Endothelial cell of umbilical vein (primary cell): ENCODE results near the gene MT1B. TPM values are rescaled to one million over a fixed set of nuclear protein-coding genes. Genes with fewer than 3 reads are reported as not detected.

Experiments used
- BruUV-seq: library from RNA; stranded (reverse); fragments of 400-500 nt; replicated peaks from 2 replicates; lab custom pipeline; 2021; lab: Mats Ljungman, UMichigan
- CTCF ChIA-PET: fragments of 300-600, 350-600 bp; sonication (Branson Sonifier 250); formaldehyde crosslinking; loops from one replicate; lab custom pipeline; 2021; ENCODE audit warnings: antibody characterized with exemption, inconsistent platforms; lab: Charles Lee
- POLR2A ChIA-PET: fragments of 300-600, 350-600 bp; sonication (Branson Sonifier 250); formaldehyde crosslinking; loops from one replicate; lab custom pipeline; 2021; ENCODE audit warnings: antibody characterized with exemption, inconsistent platforms; lab: Charles Lee
- DNase-seq: peaks from one replicate; pipeline ENCODE4 v3.0.0-alpha.2; 2011; ENCODE audit warnings: low read depth, low spot score
- FAIRE-seq: peaks from 2 replicates; lab custom pipeline; 2011; peaks lifted over from hg19 to GRCh38; lab: Jason Lieb, UNC
- H2AFZ ChIP-seq: 2 replicates; pipeline ENCODE4 v1.6.0; 2012; ENCODE audit warnings: low read depth, low read length, control low read depth, inconsistent platforms
- H3K27ac ChIP-seq: 2 replicates; pipeline ENCODE4 v1.5.1; 2011; ENCODE audit warnings: low read depth, mild to moderate bottlenecking, control low read depth, low read length, moderate library complexity; ENCODE audit not compliant: insufficient read depth
- H3K27me3 ChIP-seq, 2 experiments: 2 replicates each; pipeline versions ENCODE4 v1.6.0 to v1.6.1; 2011; ENCODE audit warnings: low read length in 2 of 2, mixed read lengths in 1 of 2; ENCODE audit not compliant: control insufficient read depth in 2 of 2, insufficient read depth in 2 of 2
- H3K36me3 ChIP-seq, 2 experiments: 2 replicates in 1 of 2; 3 replicates in 1 of 2; pipeline ENCODE4 v1.5.1; 2011; ENCODE audit warnings: low read length in 2 of 2, mild to moderate bottlenecking in 1 of 2, moderate library complexity in 1 of 2; ENCODE audit not compliant: control insufficient read depth in 2 of 2, insufficient read depth in 2 of 2; ENCODE audit errors: extremely low read depth in 1 of 2
- H3K4me1 ChIP-seq: 3 replicates; pipeline ENCODE4 v1.5.1; 2011; ENCODE audit warnings: mild to moderate bottlenecking, low read length; ENCODE audit not compliant: control insufficient read depth, insufficient read depth; ENCODE audit errors: extremely low read depth
- H3K4me2 ChIP-seq: 2 replicates; pipeline ENCODE4 v1.6.1; 2011; ENCODE audit warnings: low read length, control low read depth, mixed read lengths; ENCODE audit not compliant: insufficient read depth
- H3K4me3 ChIP-seq, 3 experiments: fragments of 200-600 bp in 1 of 3; sonication (generic), shearing (Covaris generic) in 1 of 3; replicated peaks in 1 of 3; 2 replicates each; pipeline ENCODE4 v1.5.1; 2011 to 2016; ENCODE audit warnings: control low read depth in 3 of 3, low read length in 3 of 3, mild to moderate bottlenecking in 2 of 3, inconsistent platforms in 1 of 3, low read depth in 1 of 3, moderate library complexity in 1 of 3; ENCODE audit not compliant: insufficient read depth in 1 of 3
- H3K79me2 ChIP-seq: 2 replicates; pipeline ENCODE4 v1.6.0; 2012; ENCODE audit warnings: low read length, inconsistent platforms; ENCODE audit not compliant: control insufficient read depth, insufficient read depth
- H3K9ac ChIP-seq: replicated peaks from 2 replicates; pipeline ENCODE3; 2011; ENCODE audit warnings: low read length, control low read depth; ENCODE audit not compliant: insufficient read depth; ENCODE audit errors: extremely low read depth
- H3K9me1 ChIP-seq: replicated peaks from 3 replicates; pipeline ENCODE4 v1.6.0; 2011; ENCODE audit warnings: mild to moderate bottlenecking, low read length; ENCODE audit not compliant: control insufficient read depth, insufficient read depth; ENCODE audit errors: extremely low read depth
- H3K9me3 ChIP-seq: replicated peaks from 2 replicates; pipeline ENCODE4 v1.5.1; 2012; ENCODE audit warnings: low read length, inconsistent platforms; ENCODE audit not compliant: control insufficient read depth, insufficient read depth
- H4K20me1 ChIP-seq: replicated peaks from 2 replicates; pipeline ENCODE3; 2011; ENCODE audit warnings: mild to moderate bottlenecking, low read length; ENCODE audit not compliant: control insufficient read depth, insufficient read depth; ENCODE audit errors: extremely low read depth
- EZH2 ChIP-seq: IDR thresholded peaks from 2 replicates; pipeline ENCODE4 v1.6.1; 2012; ENCODE audit warnings: borderline replicate concordance, low read depth, mild to moderate bottlenecking, moderate library complexity, low read length, inconsistent platforms; ENCODE audit not compliant: severe bottlenecking
- FOS ChIP-seq: IDR thresholded peaks from 2 replicates; pipeline ENCODE4 v1.6.1; 2011; ENCODE audit warnings: mild to moderate bottlenecking, low read length, moderate library complexity, borderline replicate concordance; ENCODE audit not compliant: insufficient read depth
- GATA2 ChIP-seq: IDR thresholded peaks from 2 replicates; pipeline ENCODE4 v1.7.0; 2011; ENCODE audit warnings: low read depth, mild to moderate bottlenecking, moderate library complexity, mixed read lengths, low read length; ENCODE audit not compliant: insufficient read length, insufficient read depth
- JUN ChIP-seq: IDR thresholded peaks from 2 replicates; pipeline ENCODE4 v1.6.1; 2011; ENCODE audit warnings: borderline replicate concordance, low read depth; ENCODE audit not compliant: insufficient read length, insufficient read depth
- MAX ChIP-seq: IDR thresholded peaks from 2 replicates; pipeline ENCODE4 v1.6.1; 2011; ENCODE audit not compliant: insufficient read depth, insufficient read length
- MYC ChIP-seq: IDR thresholded peaks from one replicate; pipeline ENCODE4 v1.6.1; 2011; ENCODE audit warnings: mild to moderate bottlenecking, low read depth, low read length
- POLR2A ChIP-seq: IDR thresholded peaks from 2 replicates; pipeline ENCODE4 v1.6.1; 2012; ENCODE audit warnings: low read depth, mild to moderate bottlenecking, control low read depth, low read length
- POLR2AphosphoS5 ChIP-seq: IDR thresholded peaks from 2 replicates; pipeline ENCODE4 v1.6.1; 2012; ENCODE audit warnings: low read depth, mild to moderate bottlenecking, control low read depth, low read length, moderate library complexity; ENCODE audit not compliant: insufficient read depth
- dilution Hi-C: fragments of 300-500 bp; cut with MboI; formaldehyde crosslinking; loops from one replicate; pipeline ENCODE4 v1.15.0; 2019; ENCODE audit warnings: low sequenced_read_pairs; ENCODE audit not compliant: extremely low pct_ligation_motif_present
- intact Hi-C: fragments of 100-400 bp; cut with micrococcal nuclease; formaldehyde crosslinking; loops from one replicate; pipeline ENCODE4 v1.10.0; 2022
- polyA plus RNA-seq, 4 experiments: library from polyadenylated mRNA; depleted of rRNA in 3 of 4; stranded (reverse) in 3 of 4; unstranded in 1 of 4; fragments of >200 nt; gene quantifications; 2 replicates each; pipeline versions ENCODE4 v1.2.1 to v1.2.3, GENCODE V29; 2011 to 2012; ENCODE audit warnings: missing spikeins in 1 of 4
- total RNA-seq: library from RNA; stranded (reverse); gene quantifications from 2 replicates; pipeline ENCODE4 v1.2.3, GENCODE V29; 2021
- TF ChIP-seq, protein P1 (sequence below), 2 donors: IDR thresholded peaks; 1 replicate in 1 of 2; 2 replicates in 1 of 2; pipeline ENCODE4 v1.5.1; 2011; ENCODE audit warnings: low read length in 2 of 2, mild to moderate bottlenecking in 2 of 2, moderate library complexity in 2 of 2, control low read depth in 1 of 2, inconsistent platforms in 1 of 2, low read depth in 1 of 2; ENCODE audit not compliant: insufficient read depth in 1 of 2; ENCODE audit errors: extremely low read depth in 1 of 2

The MT1B gene
- total and polyA plus RNA-seq, 2 donors (not counting 3 experiments of a cell fraction or from before 2014, with no cell fraction given): not detected

- intact Hi-C loops (loop anchor here (2.0 kb wide), 2 partner anchors 155 to 581 kb away; partner anchors contain the start of genes NUDT21, OGFOD1, PSME3IP1 and RSPRY1), dilution Hi-C loops (no loop called here)
- peak overlapping the region; percentile 77 for H3K9ac ChIP-seq
- ChIA-PET CTCF (interaction anchor here (1.0 to 7.8 kb wide), 6 partner anchors 20 to 122 kb away, joined by 4 to 118 read pairs (median 4); partner anchors contain the start of gene MT1E), POLR2A (interaction anchor here (0.7 to 3.4 kb wide), 3 partner anchors 20 to 90 kb away, joined by 3 to 20 read pairs (median 4); partner anchors contain the start of gene MT1E)
- H4K20me1 ChIP-seq: no peaks in the 10 kb centered on the region
- peaks cover 41% of the 10 kb centered on the region for H3K4me1 ChIP-seq
- peak overlapping the region; percentile 77 for H3K4me2 ChIP-seq
- DNase-seq (no peak), FAIRE-seq (peak; percentile 50)
- no peaks in the 10 kb centered on the region for H3K9me3 ChIP-seq
- H3K4me3 ChIP-seq: peak overlapping the region in 1 of 3 experiments; percentile 8
- no TSS peak for BruUV-seq
- peak overlapping the region; percentile 99 for H3K27ac ChIP-seq
- H3K36me3 ChIP-seq: no peaks in the 10 kb centered on the region
- no peaks in the 10 kb centered on the region for H3K27me3 ChIP-seq
- TF ChIP-seq EZH2 (no peak), JUN (peak; percentile 78), MAX (no peak), GATA2 (peak; percentile 67), POLR2A (no peak), MYC (no peak), POLR2AphosphoS5 (no peak), FOS (peak; percentile 78)
- TF ChIP-seq, protein P1, sequence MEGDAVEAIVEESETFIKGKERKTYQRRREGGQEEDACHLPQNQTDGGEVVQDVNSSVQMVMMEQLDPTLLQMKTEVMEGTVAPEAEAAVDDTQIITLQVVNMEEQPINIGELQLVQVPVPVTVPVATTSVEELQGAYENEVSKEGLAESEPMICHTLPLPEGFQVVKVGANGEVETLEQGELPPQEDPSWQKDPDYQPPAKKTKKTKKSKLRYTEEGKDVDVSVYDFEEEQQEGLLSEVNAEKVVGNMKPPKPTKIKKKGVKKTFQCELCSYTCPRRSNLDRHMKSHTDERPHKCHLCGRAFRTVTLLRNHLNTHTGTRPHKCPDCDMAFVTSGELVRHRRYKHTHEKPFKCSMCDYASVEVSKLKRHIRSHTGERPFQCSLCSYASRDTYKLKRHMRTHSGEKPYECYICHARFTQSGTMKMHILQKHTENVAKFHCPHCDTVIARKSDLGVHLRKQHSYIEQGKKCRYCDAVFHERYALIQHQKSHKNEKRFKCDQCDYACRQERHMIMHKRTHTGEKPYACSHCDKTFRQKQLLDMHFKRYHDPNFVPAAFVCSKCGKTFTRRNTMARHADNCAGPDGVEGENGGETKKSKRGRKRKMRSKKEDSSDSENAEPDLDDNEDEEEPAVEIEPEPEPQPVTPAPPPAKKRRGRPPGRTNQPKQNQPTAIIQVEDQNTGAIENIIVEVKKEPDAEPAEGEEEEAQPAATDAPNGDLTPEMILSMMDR (IDR thresholded peaks at IDR 0.05; ENCODE audit: extremely low read depth in 1 of 2, insufficient read depth in 1 of 2, low read depth in 1 of 2, low read length in 2 of 2): no peak
- H2AFZ ChIP-seq: no peak overlapping the region
- H3K79me2 ChIP-seq: peaks cover 12% of the 10 kb centered on the region
- no peaks in the 10 kb centered on the region for H3K9me1 ChIP-seq
These were observed 45.6 kb upstream of the MT1B start for GRCh38 chr16:56606071-56606475.
